Fibroblast of mammary gland (primary cell): ENCODE results near the gene RMC1.

Experiments used
- DNase-seq: peaks from one replicate; pipeline ENCODE4 v3.0.0-alpha.2; 2010; ENCODE audit warnings: low read depth
- H3K4me3 ChIP-seq: 2 replicates; pipeline ENCODE4 v1.5.1; 2011; ENCODE audit warnings: low read depth, mild to moderate bottlenecking, low read length, moderate library complexity; ENCODE audit not compliant: control insufficient read depth
- CTCF ChIP-seq: conservative IDR thresholded peaks from 2 replicates; pipeline ENCODE4 v1.5.1; 2011; ENCODE audit warnings: low read depth, low read length, inconsistent platforms; ENCODE audit not compliant: control insufficient read depth, insufficient read depth

The RMC1 gene

GRCh38 chr18:23512641-23513040, 9.3 kb downstream of the RMC1 start:
- TF ChIP-seq CTCF, result no peak
- no peak for DNase-seq
- no peak overlapping the region for H3K4me3 ChIP-seq

- TF ChIP-seq CTCF, result peak; percentile 96
- peak; percentile 78 for DNase-seq
- no peak overlapping the region for H3K4me3 ChIP-seq
Measured at GRCh38 chr18:23515911-23516546, 12.7 kb downstream of the RMC1 start.

- DNase-seq, result no peak
- TF ChIP-seq CTCF, result no peak
- H3K4me3 ChIP-seq, result no peak overlapping the region
Measured at GRCh38 chr18:23519734-23520133, 16.4 kb downstream of the RMC1 start.

GRCh38 chr18:23521271-23521670, 18.0 kb downstream of the RMC1 start:
- TF ChIP-seq CTCF, result no peak
- H3K4me3 ChIP-seq, result no peak overlapping the region
- DNase-seq, result no peak

- H3K4me3 ChIP-seq, result no peak overlapping the region
- DNase-seq, result no peak
- no peak for TF ChIP-seq CTCF
Measured at GRCh38 chr18:23521907-23522306, 18.6 kb downstream of the RMC1 start.

GRCh38 chr18:23523429-23524212, 20.3 kb downstream of the RMC1 start:
- H3K4me3 ChIP-seq, result no peak overlapping the region
- TF ChIP-seq CTCF, result no peak
- DNase-seq, result peak; percentile 47

- TF ChIP-seq CTCF, result no peak
- H3K4me3 ChIP-seq, result no peak overlapping the region
- no peak for DNase-seq
Measured at GRCh38 chr18:23524213-23524707, 20.9 kb downstream of the RMC1 start.
